NB4 (cell line): ENCODE results near the gene M1AP.

Source experiments
- MAX ChIP-seq: IDR thresholded peaks from 2 replicates; pipeline ENCODE4 v1.6.1; 2011; ENCODE audit warnings: low read depth, low read length
- MYC ChIP-seq: IDR thresholded peaks from 2 replicates; pipeline ENCODE4 v1.6.1; 2011; ENCODE audit warnings: low read depth, low read length
- POLR2A ChIP-seq: IDR thresholded peaks from 2 replicates; pipeline ENCODE4 v1.6.1; 2011; ENCODE audit warnings: mild to moderate bottlenecking; ENCODE audit not compliant: insufficient read length; ENCODE audit errors: extremely low read depth
- TF ChIP-seq, protein P1 (sequence below): IDR thresholded peaks from one replicate; pipeline ENCODE4 v1.5.1; 2012; ENCODE audit warnings: low read depth, low read length

- TF ChIP-seq MYC = no peak
- TF ChIP-seq, protein P1, sequence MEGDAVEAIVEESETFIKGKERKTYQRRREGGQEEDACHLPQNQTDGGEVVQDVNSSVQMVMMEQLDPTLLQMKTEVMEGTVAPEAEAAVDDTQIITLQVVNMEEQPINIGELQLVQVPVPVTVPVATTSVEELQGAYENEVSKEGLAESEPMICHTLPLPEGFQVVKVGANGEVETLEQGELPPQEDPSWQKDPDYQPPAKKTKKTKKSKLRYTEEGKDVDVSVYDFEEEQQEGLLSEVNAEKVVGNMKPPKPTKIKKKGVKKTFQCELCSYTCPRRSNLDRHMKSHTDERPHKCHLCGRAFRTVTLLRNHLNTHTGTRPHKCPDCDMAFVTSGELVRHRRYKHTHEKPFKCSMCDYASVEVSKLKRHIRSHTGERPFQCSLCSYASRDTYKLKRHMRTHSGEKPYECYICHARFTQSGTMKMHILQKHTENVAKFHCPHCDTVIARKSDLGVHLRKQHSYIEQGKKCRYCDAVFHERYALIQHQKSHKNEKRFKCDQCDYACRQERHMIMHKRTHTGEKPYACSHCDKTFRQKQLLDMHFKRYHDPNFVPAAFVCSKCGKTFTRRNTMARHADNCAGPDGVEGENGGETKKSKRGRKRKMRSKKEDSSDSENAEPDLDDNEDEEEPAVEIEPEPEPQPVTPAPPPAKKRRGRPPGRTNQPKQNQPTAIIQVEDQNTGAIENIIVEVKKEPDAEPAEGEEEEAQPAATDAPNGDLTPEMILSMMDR = no peak
- no peak for TF ChIP-seq POLR2A
- no peak for TF ChIP-seq MAX
These were observed 132.0 kb downstream of the M1AP start for GRCh38 chr2:74515981-74516633.
